GM19043 (cell line): ENCODE results near the gene GGCT.
A peak's percentile ranks its signal among the peaks of the same experiment; 100 is the strongest.

Source experiments
- ATAC-seq: cut with Tn5 transposase; IDR thresholded peaks from one replicate; pipeline ENCODE4 v1.9.1; 2021; ENCODE audit warnings: low read depth; ENCODE audit not compliant: unreplicated experiment

GGCT gene

DNA sequence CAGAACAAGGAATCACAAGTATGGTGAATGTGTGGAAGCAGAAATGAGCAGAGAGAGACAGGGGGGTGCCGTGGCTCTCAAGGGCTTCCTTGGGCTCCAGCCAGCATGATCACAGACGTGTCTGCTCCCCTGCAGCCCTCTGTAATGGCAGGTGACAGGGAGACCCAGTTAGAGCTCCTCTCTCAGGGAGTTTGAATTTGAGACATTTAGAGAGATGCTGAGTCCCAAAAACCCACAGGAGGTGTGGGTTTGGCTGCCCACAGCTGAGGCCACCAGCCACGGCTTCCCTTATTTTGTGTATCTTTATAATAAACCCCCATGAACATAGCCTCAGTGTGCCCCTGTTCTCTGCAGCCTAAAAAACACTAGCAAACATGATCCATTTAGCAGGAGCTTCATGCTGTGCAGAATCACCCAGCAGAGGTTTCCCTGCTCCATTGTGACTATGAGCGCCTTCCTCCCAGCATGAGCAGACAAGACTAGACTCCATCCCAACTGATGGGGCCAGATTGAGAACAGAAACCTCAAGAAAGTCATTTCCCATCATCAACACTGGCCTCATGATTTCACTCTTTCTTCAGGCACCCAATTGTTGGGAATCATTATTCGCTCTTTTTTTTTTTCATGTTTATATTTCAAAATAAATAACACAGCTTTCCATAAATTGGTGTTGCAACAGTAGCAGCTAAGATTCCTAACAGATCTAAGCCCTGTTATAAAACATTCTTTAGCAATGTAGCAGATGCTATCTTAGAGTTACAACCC, 39.4 kb downstream of the GGCT start:
- no peak for ATAC-seq

DNA sequence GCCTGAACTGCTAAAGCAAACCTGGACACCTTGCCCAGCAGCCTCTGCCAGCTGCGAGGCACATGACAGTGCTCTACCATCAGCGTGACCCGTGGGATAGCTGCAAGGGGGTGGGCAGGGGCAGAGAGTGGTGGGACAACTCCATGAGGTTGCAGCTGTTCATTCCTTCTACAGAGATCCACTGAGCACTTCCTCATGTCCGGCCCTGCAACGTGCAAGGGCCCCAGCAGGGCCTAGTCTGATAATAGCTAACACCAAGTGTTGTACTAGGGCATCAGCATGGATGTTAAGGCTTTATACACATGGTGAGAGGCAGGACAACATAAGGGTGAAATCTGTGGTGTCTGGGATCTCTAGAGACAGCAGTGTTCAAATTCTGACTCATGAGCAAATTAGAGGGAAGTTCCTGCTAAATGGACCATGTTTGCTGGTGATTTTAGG, 40.4 kb downstream of the GGCT start:
- ATAC-seq, result no peak

DNA sequence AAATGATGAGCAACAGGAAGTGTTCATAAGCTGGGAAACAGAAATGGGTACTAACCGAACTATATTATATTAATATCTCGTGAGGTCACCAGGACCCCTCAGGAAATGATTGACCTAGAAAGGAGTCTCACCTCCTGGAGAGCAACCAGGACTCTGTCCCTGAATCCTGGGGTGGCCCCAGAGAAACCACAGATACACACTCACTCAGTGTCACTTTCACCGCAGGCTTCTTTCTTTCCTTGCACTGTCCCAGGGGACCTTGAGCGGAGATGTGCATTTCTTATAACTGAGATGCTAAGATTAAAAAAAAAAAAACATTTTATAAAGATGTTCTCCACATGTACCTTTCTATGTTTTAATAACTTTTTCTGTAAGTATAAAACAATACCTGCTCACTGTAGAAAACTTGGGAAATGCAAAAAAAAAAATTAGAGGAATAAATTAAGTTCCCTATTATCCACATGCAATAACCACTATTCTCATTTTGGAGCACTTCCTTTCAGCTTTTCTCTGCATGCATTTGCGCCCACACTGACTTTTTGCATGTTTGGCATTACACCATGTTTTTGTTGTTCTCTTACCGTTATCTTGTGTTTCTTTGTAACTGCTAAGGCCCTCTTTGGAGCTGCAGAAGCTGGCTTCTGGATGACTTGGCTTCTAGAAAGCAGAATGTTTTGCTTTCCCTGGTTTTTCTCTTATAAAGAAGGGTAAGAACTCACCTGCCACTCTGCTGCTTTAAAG, 41.1 kb downstream of the GGCT start:
- ATAC-seq, result peak; percentile 59

DNA sequence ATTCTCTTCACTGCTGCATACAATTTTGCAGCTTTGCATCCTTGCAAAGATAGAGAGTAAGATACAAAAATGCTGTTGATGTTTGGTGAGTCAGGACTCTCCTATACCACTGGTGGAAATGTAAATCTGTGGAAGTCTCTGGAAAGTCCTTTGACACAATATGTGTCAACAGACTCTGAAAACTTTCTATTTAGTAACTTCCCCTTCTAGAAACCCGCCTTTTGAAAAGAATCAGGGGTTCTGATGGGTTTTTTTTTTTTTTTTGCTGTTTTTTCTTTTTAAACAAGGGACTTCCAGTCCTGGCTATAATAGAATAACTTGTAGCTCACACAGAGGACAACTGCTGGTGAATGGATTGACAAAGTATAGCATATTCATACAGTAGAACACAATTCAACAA, 42.5 kb downstream of the GGCT start:
- no peak for ATAC-seq

DNA sequence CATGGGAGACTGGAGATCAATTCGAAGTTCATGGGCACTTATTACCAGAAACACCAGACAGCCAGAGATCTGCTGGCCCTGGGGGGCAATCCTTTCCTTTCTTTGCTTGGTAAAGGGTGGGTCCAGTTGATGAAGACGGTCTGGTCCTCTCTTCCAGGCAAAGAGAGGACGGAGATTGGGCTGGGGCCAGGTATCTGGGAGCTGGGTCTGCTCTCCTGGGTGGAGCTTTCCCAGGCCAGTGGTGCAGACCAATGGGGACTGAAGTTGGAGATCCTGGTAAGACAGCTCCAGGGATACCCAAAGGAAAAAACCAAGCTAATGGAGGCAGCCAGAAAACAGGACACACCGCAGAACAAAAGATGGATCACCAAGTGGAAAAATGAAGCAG, 44.4 kb downstream of the GGCT start:
- no peak for ATAC-seq

DNA sequence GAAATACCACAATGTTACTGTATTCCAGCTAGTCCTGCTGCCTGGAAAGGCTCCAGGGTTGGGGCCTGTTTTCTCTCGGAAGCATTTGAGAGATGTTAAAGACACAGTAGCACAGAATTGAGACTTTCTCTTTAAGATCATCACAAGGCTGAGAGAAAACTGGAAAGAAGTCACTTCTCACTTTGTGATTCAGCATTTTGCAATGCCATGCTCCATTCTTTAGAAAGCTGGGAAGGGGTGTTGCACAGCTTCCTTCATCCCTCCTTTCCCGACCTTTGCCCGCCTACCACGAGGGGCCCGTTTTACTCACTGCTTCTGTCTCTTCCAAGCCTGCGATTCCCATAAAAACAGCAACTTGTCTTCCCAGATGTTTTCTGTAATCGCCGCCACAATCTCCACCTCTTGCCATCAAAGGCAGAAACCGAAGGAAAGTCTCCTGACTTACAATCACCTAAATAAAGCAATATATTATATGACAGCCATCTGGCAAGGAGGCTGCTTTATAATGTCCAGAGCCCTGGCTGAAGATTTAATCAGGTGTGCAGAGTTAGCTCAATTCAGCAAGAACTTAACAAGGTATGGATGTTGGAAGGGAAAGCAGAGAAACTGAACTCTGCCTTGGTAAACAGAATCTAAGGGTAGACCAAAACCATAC, 44.9 kb downstream of the GGCT start:
- ATAC-seq, result no peak

DNA sequence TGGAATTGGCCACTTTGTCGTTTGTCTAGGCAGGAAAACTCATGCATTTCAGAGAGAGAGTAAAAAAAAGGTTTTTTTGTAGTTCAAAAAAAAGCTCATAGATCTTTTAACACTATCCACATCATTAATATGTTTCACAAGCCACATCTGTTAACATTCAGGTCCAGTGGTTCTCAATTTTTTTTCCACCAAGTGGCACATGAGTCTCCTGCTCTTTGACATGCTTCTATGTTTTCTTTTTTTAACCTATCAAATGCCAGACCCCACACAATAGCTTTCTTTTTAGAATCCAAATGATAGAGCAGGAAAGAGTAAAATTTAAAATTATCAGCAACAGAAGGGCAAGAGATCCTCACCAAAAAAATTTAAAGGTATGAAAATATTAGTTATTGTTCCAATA, 46.3 kb downstream of the GGCT start:
- no peak for ATAC-seq

DNA sequence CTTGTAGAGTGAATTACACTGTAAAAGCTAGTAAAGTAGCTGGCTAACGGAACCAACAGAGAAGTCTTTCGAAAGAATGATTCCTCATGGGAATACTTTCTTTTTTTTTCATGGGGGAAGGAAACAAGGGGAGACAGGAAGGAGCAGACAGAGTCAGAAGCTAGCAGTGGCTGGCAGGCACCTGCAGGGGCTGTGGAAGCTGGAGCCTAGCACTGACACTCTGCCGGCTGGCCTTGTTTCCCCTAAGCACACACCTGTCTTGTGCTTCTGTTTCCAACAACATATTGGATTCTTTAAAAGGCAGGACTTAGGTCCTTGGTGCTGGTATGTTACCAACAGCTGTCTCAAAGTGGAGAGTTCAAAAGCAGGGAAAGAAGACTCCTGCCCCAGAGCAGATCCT, 50.7 kb downstream of the GGCT start:
- ATAC-seq, result no peak

DNA sequence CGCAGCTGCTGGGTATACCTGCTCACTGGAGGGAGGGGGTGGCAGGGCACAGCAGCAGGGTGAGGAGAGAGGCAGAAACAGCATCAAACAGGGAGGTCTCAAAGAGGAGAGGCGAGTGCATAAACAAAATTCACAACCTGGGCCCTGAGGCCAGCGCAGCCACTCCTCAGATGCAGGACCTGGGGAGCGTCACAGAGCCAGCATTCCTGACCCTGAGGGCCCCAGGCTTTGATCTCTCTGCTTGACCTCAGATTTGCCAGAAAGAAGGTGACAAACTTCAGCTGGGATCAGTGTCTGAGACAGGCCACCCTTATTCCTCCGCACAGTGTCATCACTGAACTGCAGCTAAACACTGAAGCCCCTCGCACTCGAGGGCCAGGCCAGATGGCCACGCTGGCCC, 51.6 kb downstream of the GGCT start:
- no peak for ATAC-seq

DNA sequence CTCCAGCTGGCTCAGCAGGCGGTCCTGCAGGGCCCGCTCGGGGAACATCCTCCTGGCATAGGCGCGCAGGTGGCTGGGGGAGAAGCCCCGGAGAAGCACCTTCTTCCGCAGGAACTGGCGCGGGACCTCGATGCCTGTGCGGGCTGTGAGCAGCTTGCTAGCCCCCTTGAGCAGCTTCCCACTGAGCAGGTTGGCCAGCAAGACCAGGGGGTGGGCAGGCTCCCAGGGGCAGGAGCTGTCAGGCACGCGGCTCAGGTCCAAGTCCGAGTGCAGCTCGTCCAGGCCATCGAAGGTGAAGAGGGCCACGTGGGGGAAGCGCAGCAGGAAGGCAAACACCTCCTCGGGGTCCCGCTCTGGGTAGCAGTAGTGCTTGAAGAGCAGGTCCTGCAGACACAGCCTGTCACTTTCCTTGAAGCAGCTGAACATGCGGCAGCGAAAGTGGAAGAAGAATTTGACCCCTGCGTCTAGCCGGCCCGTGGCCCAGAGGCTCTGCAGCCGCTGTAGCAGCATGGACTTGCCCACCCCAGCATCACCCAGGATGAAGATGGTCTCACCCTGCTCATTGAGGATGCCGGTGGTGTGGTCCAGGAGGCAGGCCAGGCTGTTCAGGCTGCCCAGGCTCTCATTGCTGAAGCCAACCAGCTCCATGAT, 52.2 kb downstream of the GGCT start:
- no peak for ATAC-seq

DNA sequence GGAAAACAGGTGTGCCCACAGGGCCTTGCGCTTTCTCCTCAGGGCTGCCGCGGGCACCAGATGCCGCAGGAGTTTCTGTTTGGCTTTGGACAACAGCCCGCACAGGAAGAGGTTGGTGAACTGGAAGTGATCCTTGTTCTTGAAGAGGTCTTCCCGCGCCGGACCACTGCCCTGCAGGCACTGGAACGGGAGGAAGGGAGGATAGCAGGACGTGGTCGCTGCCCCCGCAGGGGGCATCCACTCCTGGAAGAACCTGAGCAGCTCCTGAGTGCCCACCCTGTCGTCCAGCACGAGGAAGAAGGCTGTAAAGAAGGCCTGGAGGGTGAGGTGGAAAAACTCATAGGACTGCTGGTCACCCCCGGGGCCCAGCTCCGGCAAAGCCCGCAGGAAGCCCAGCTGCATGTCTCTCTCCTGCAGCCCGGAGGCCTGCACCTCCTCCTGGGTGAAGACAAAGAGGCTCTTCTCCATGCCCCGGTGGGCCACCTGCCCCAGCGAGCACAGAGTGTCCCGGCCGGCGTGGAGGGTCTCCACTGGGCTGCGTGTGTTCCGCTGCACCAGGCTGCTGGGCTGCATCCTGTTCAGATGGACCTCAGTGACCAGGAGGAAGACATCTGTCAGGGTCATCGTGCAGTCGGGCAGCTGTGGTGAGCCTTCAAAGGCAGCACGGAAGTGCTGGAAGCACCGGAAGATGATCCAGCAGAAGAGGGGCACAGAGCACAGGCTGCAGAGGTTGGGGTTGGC, 52.9 kb downstream of the GGCT start:
- ATAC-seq, result no peak

DNA sequence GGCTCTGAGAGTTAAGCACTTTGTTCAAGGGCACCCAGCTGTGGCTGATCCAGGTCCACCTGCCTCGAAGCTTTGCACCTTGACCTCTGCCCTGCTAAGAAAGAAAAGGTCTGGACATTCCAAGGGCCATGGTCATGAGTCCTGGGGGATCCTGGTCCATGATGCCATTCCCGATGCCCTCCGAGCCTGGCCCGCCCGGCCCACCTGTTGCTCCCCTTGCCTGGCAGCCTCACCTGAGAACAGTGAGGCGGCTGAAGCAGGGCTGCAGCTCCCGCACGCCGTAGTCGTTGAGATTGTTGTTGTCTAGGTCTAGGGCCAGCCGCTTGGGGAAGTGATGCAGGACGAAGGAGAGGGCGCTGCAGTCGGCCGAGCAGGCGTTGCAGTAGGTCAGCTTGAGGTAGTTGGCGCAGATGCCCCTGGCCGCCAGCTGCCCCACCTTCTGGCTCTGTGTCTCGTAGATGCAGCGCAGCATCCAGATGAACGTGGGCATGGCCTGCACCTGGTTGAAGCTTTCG, 53.6 kb downstream of the GGCT start:
- no peak for ATAC-seq

DNA sequence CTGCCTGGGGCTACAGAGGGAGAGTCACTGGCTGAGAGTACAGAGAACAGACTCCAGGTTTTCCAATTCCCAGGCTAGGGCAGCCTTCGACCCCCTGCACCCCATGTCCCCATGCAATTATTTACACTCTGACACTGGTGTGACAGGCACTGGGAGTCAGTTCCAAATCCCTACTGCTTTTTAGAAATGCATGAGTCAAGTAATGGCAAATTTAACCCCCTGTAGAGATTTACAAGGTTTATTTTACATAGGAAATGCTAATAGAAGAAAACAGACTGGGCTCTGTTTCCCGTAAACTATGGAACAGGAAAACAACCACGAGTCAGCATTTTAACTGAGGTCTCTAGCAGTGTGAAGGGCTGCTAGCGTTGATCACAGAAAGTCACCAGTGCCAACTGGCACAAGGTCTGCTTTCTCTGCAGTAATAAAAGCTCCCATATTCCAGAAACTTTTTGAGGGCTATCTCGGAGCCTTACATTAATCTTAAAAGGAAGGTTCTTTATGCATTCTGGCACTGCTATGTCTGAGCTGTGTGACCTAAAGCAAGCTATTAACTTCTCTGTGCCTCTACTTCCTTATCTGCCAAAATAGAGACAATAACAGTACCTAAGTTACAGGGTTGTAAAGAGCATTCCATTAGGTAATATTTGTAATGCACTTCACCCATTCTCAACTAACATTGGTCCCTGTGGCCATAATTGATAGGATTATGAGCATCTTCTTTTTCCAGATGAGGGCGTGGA, 54.2 kb downstream of the GGCT start:
- no peak for ATAC-seq

DNA sequence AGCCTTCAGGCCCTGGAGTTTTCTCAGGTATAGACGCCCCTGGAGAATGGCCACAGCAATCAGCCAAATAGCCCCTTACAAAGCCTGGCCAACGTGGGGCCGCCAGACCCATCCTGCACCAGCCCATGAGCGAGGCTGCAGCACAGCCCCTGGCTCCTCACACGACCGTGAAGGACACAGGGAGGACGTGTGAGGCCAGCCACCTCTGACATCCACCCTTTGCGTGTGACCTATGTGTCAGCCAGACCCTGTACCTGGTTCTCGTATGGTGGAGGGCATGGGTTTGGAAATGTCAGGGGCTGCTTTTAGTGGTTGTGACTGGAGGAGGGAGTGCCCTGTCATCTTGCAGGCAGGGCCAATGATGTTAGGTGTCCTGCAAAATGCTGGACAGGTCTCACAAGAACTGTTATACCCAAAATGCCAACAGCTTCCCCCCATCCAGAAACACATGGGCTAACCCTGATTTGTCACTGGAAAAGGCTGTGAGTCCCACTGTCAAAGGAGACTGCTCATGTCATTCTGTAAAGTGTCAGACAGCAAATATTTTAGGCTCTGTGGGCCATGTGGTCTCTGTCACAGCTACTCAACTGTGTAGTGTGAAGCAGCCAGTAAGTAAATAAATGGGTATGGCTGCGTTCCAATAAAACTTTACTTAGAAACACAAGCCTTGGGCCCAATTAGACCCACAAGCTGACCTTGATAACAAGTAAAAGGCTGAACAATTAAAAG, 56.0 kb downstream of the GGCT start:
- no peak for ATAC-seq

DNA sequence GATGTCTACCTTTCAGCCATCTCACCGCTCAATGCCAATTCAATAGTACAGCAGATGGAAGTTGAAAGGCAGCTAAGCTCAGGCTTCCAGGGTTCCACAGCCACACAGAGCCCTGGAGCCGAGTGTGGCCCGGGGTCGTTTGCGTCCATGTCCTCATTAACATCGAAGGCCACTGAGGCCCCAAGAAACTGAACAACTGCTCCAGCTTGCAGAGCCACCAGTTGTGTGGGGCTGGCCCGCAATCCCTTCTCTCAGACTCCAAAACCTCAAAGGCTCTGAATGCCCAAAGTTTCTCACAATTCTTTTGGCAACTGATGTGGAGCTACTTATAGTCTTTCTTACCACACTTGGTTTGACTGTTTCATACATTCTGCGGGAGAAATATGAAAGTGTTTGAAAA, 57.2 kb downstream of the GGCT start:
- no peak for ATAC-seq
